HCT116 (cell line): ENCODE measurements around the gene TAF12. TPM values are rescaled to one million over a fixed set of nuclear protein-coding genes. Genes with fewer than 3 reads are reported as not detected.
"Not testable (repeated sequence)": the region's sequence is repeated elsewhere in the genome, so short reads cannot be mapped to it uniquely, and the experiment has no call there.

Experiments used
- ATAC-seq: fragments of 200-7000 bp; cut with Tn5 transposase; 2 replicates; pipeline ENCODE4 v1.9.1; 2020; ENCODE audit warnings: mild to moderate bottlenecking, moderate library complexity
- BruUV-seq: library from RNA; stranded (reverse); fragments of 400-500 nt; replicated peaks from 2 replicates; lab custom pipeline; 2021; lab: Mats Ljungman, UMichigan
- CTCF ChIA-PET: fragments of 300-600 bp; sonication (Branson Sonifier 250); formaldehyde crosslinking; loops from one replicate; lab custom pipeline; 2021; ENCODE audit warnings: antibody characterized with exemption; lab: Charles Lee
- POLR2A ChIA-PET: fragments of 300-600, 350-600 bp; sonication (Branson Sonifier 250); formaldehyde crosslinking; loops from one replicate; lab custom pipeline; 2021; ENCODE audit warnings: antibody characterized with exemption; lab: Charles Lee
- RAD21 ChIA-PET, 2 experiments: fragments of 300-600 bp; sonication (Branson Sonifier 250); formaldehyde crosslinking; loops; one replicate each; lab custom pipeline; 2023; ENCODE audit warnings: low total read pairs in 2 of 2; ENCODE audit not compliant: uncharacterized antibody in 2 of 2, unreplicated experiment in 2 of 2, low non-redundant PET in 1 of 2; lab: Charles Lee
- DNase-seq: peaks from one replicate; pipeline ENCODE4 v3.0.0-alpha.2; 2010; ENCODE audit warnings: low read depth, low spot score
- H2AFZ ChIP-seq: fragments of 200-600 bp; shearing (Covaris generic), sonication (generic); 2 replicates; pipeline ENCODE4 v1.6.1; 2017; ENCODE audit warnings: low read depth, mixed run types, mixed read lengths, antibody characterized with exemption, low read length; ENCODE audit not compliant: poor library complexity, severe bottlenecking
- H3K27ac ChIP-seq: 2 replicates; pipeline ENCODE4 v1.5.1; 2012; ENCODE audit warnings: low read depth, low read length
- H3K27me3 ChIP-seq: fragments of 200-600 bp; sonication (generic); 2 replicates; pipeline ENCODE4 v1.6.1; 2016; ENCODE audit warnings: mixed run types, low read length, mixed read lengths; ENCODE audit not compliant: insufficient read depth
- H3K36me3 ChIP-seq, 2 experiments: fragments of 200-500 bp in 1 of 2; fragments of 200-600 bp in 1 of 2; sonication (Bioruptor generic) in 1 of 2; sonication (generic) in 1 of 2; 2 replicates each; pipeline versions ENCODE4 v1.5.1 to v1.6.1; 2014 to 2016; ENCODE audit warnings: low read length in 2 of 2, inconsistent platforms in 1 of 2, mixed read lengths in 1 of 2, mixed run types in 1 of 2; ENCODE audit not compliant: insufficient read depth in 2 of 2, control insufficient read depth in 1 of 2
- H3K4me1 ChIP-seq, 2 experiments: fragments of 200-600 bp in 1 of 2; sonication (generic) in 1 of 2; 2 replicates each; pipeline versions ENCODE4 v1.5.1 to v1.6.1; 2012 to 2017; ENCODE audit warnings: low read length in 2 of 2, inconsistent platforms in 1 of 2, mild to moderate bottlenecking in 1 of 2, mixed read lengths in 1 of 2, mixed run types in 1 of 2, moderate library complexity in 1 of 2; ENCODE audit not compliant: insufficient read depth in 2 of 2, control insufficient read depth in 1 of 2
- H3K4me2 ChIP-seq: fragments of 200-600 bp; sonication (generic); 2 replicates; pipeline ENCODE4 v1.6.1; 2017; ENCODE audit warnings: mixed run types, low read length, mixed read lengths
- H3K4me3 ChIP-seq, 2 experiments: fragments of 200-600 bp in 1 of 2; sonication (generic) in 1 of 2; replicated peaks in 1 of 2; 2 replicates each; pipeline ENCODE4 v1.5.1; 2011 to 2016; ENCODE audit warnings: low read length in 2 of 2, control low read depth in 1 of 2, low read depth in 1 of 2, mild to moderate bottlenecking in 1 of 2, mixed read lengths in 1 of 2, mixed run types in 1 of 2
- H3K79me2 ChIP-seq: fragments of 200-600 bp; sonication (generic); 2 replicates; pipeline ENCODE4 v1.6.1; 2017; ENCODE audit warnings: mild to moderate bottlenecking, mixed run types, low read length, moderate library complexity, mixed read lengths; ENCODE audit not compliant: insufficient read depth
- H3K9ac ChIP-seq: fragments of 200-600 bp; sonication (generic); 2 replicates; pipeline ENCODE4 v1.6.1; 2016; ENCODE audit warnings: low read length, mixed read lengths
- H3K9me2 ChIP-seq: fragments of 200-600 bp; sonication (generic), shearing (Covaris generic); 2 replicates; pipeline ENCODE4 v1.6.1; 2017; ENCODE audit warnings: mixed run types, mild to moderate bottlenecking, moderate library complexity; ENCODE audit not compliant: insufficient read depth
- H3K9me3 ChIP-seq, 2 experiments: fragments of 200-500 bp in 1 of 2; fragments of 200-600 bp in 1 of 2; sonication (Bioruptor generic) in 1 of 2; sonication (generic) in 1 of 2; 2 replicates each; pipeline ENCODE4 v1.6.1; 2014 to 2017; ENCODE audit warnings: low read length in 2 of 2, mixed read lengths in 2 of 2, inconsistent platforms in 1 of 2, low read depth in 1 of 2, mild to moderate bottlenecking in 1 of 2, mixed run types in 1 of 2, moderate library complexity in 1 of 2; ENCODE audit not compliant: control insufficient read depth in 1 of 2, insufficient read depth in 1 of 2
- H4K20me1 ChIP-seq: fragments of 200-600 bp; sonication (generic), shearing (Covaris generic); 2 replicates; pipeline ENCODE4 v1.6.1; 2017; ENCODE audit warnings: mixed run types, mild to moderate bottlenecking, moderate library complexity; ENCODE audit not compliant: insufficient read depth
- CBX3 ChIP-seq: IDR thresholded peaks from 2 replicates; pipeline ENCODE4 v1.6.1; 2012; ENCODE audit warnings: low read depth
- RAD21 ChIP-seq: IDR thresholded peaks from 2 replicates; pipeline ENCODE4 v1.6.1; 2012; ENCODE audit warnings: low read depth, mild to moderate bottlenecking
- intact Hi-C: fragments of 100-400 bp; cut with micrococcal nuclease; formaldehyde crosslinking; loops from 2 replicates; pipeline ENCODE4 v1.10.0; 2022
- total RNA-seq: library from RNA; stranded (reverse); gene quantifications from one replicate; pipeline ENCODE4 v1.2.1, GENCODE V29; 2021; ENCODE audit not compliant: unreplicated experiment
- TF ChIP-seq, protein P1 (sequence below), 3 experiments: fragments of 200-600 bp in 1 of 3; sonication (generic) in 1 of 3; IDR thresholded peaks in 2 of 3; conservative IDR thresholded peaks in 1 of 3; 2 replicates each; pipeline ENCODE4 v1.5.1; 2012 to 2017; ENCODE audit warnings: low read depth in 2 of 3, low read length in 2 of 3, antibody characterized with exemption in 1 of 3, borderline replicate concordance in 1 of 3, control low read depth in 1 of 3, mild to moderate bottlenecking in 1 of 3, mixed read lengths in 1 of 3, mixed run types in 1 of 3, moderate library complexity in 1 of 3; ENCODE audit not compliant: insufficient read depth in 1 of 3

Gene TAF12
- total RNA-seq, 1 experiment from 2014 or later, result 39.0 TPM

DNA sequence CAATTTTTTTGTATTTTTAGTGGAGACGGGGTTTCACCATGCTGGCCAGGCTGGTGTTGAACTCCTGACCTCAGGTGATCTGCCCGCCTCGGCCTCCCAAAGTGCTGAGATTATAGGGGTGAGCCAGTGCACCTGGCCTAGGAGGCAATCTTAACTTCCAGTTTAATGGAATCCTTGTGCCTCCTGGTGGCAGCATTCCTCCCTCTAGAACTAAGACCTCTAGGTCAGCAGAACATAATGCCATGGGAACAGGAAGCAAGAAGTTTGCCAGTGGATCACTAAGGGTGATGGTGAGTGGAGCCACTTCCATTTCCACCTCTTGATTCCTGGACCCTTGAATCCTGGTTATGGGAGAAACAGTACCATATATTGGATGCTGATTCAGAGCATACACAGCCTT lies 11.0 kb upstream of the TAF12 start:
- H4K20me1 ChIP-seq, H3K79me2 ChIP-seq, intact Hi-C loops, H3K9me2 ChIP-seq, H3K4me2 ChIP-seq, DNase-seq, CTCF ChIA-PET, POLR2A ChIA-PET, H3K4me3 ChIP-seq, H3K9ac ChIP-seq, H3K36me3 ChIP-seq, H3K27ac ChIP-seq, H3K9me3 ChIP-seq, H2AFZ ChIP-seq, H3K27me3 ChIP-seq, RAD21 ChIA-PET, BruUV-seq: not testable (repeated sequence)
- peaks cover 8 to 10% of the 10 kb centered on the region in 2 experiments for H3K4me1 ChIP-seq
- TF ChIP-seq CBX3, result 0 out of 2 replicates have a peak, but pooled peaks have one; percentile 25
- TF ChIP-seq, protein P1, sequence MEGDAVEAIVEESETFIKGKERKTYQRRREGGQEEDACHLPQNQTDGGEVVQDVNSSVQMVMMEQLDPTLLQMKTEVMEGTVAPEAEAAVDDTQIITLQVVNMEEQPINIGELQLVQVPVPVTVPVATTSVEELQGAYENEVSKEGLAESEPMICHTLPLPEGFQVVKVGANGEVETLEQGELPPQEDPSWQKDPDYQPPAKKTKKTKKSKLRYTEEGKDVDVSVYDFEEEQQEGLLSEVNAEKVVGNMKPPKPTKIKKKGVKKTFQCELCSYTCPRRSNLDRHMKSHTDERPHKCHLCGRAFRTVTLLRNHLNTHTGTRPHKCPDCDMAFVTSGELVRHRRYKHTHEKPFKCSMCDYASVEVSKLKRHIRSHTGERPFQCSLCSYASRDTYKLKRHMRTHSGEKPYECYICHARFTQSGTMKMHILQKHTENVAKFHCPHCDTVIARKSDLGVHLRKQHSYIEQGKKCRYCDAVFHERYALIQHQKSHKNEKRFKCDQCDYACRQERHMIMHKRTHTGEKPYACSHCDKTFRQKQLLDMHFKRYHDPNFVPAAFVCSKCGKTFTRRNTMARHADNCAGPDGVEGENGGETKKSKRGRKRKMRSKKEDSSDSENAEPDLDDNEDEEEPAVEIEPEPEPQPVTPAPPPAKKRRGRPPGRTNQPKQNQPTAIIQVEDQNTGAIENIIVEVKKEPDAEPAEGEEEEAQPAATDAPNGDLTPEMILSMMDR (IDR thresholded peaks at IDR 0.05 in 2 of 3, conservative IDR thresholded peaks at IDR 0.05 in 1 of 3; ENCODE audit: borderline replicate concordance in 1 of 3, insufficient read depth in 1 of 3, low read depth in 2 of 3, low read length in 2 of 3), result peak; percentile 38 to 62 (median 45); a peak in 5 of 6 replicates
- TF ChIP-seq RAD21, result peak; percentile 79
- ATAC-seq, result peak; percentile 51

DNA sequence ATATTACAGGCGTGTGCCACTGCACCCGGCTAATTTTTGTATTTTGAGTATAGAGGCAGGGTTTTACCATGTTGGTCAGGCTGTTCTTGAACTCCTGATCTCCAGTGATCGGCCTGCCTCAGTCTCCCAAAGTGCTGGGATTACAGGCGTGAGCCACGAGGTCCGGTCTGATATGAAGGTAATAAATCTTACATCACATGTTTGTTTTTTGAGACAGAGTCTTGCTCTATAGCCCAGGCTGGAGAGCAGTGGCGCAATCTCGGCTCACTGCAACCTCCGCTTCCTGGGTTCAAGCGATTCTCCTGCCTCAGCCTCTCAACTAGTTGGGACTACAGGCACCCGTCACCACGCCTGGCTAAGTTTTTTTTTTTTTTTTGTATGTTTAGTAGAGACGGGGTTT lies 10.2 kb upstream of the TAF12 start:
- intact Hi-C loops, H3K4me3 ChIP-seq, H4K20me1 ChIP-seq, CTCF ChIA-PET, DNase-seq, H2AFZ ChIP-seq, H3K27ac ChIP-seq, BruUV-seq, H3K36me3 ChIP-seq, RAD21 ChIA-PET, H3K9ac ChIP-seq, POLR2A ChIA-PET, H3K4me2 ChIP-seq, H3K27me3 ChIP-seq, ATAC-seq, H3K9me3 ChIP-seq, H3K79me2 ChIP-seq, H3K9me2 ChIP-seq: not testable (repeated sequence)
- H3K4me1 ChIP-seq, result peaks cover 8 to 16% of the 10 kb centered on the region in 2 experiments
